ENCODE results near the gene CHKB.

Gene CHKB

GRCh38 chr22:50529897-50530579 lies 52.6 kb downstream of the CHKB start, which contains the start of gene TYMP:
TSS of gene TYMP (minus strand) at chr22:50530012. CDS start at chr22:50529709, 303 bp downstream.
- no peak for DNase-seq (ENCODE audit: low read depth, low spot score)
- H3K9me3 ChIP-seq (ENCODE audit: low read depth, low read length) = no peaks in the 10 kb centered on the region
- no peaks in the 10 kb centered on the region for H3K36me3 ChIP-seq (ENCODE audit: insufficient read depth, low read length)
- no peak for TF ChIP-seq POLR2AphosphoS5 (IDR thresholded peaks at IDR 0.05; ENCODE audit: borderline replicate concordance, low read depth, low read length)
- no peak for TF ChIP-seq EZH2 (IDR thresholded peaks at IDR 0.05)
- no peak for TF ChIP-seq FOXP2 (optimal IDR thresholded peaks at IDR 0.05; ENCODE audit: control extremely low read depth, extremely low read length, insufficient read depth)
- no peak within 1 kb of the TSS for H3K27ac ChIP-seq
- peak within 1 kb of the TSS; percentile 78 for H3K9ac ChIP-seq (ENCODE audit: insufficient read length)
- peak within 1 kb of the TSS; percentile 82 for H3K4me3 ChIP-seq

DNA sequence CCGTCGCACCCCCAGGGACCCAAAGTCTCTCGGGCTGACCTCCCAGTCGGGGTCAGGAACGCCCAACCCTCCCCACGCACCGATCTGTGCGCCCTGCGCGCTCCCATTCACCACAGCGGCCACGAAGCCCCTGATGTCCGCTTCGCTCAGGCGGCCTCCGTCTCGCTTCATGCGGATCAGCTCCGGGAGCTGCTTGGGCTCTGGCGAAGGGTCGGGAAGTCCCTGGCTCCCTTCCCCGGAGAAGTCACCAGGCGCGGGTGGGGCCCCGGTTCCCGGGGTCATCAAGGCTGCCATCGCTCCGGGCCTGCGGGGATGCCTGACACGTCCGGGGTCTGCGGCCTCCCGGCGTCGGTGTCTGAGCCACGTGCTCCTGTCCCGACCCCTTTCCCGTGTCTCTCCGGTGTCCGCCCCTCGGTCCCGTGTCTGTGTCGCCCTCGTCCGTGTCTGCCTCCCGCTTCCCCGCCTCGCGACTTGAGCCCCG lies 53.2 kb downstream of the CHKB start:
- H3K36me3 ChIP-seq (ENCODE audit: insufficient read depth, low read length) = no peaks in the 10 kb centered on the region
- no peak overlapping the region for H3K9ac ChIP-seq (ENCODE audit: insufficient read length)
- H3K27ac ChIP-seq = no peak overlapping the region
- no peak for DNase-seq (ENCODE audit: low read depth, low spot score)
- TF ChIP-seq EZH2 (IDR thresholded peaks at IDR 0.05) (no peak), POLR2AphosphoS5 (IDR thresholded peaks at IDR 0.05; ENCODE audit: borderline replicate concordance, low read depth, low read length) (no peak), FOXP2 (optimal IDR thresholded peaks at IDR 0.05; ENCODE audit: control extremely low read depth, extremely low read length, insufficient read depth) (no peak)
- H3K4me3 ChIP-seq = peak overlapping the region; percentile 82
- no peaks in the 10 kb centered on the region for H3K9me3 ChIP-seq (ENCODE audit: low read depth, low read length)

Measured in SK-N-MC (cell line).